Stimulated activated naive CD4-positive, alpha-beta T cell (primary cell): ENCODE measurements around the gene ASAP2.

Experiments
- DNase-seq, 6 experiments: peaks; one replicate each; lab custom pipeline; 2025; lab: John Stamatoyannopoulos, UW

Gene ASAP2

GRCh38 chr2:9275399-9275798 lies 68.8 kb downstream of the ASAP2 start:
- DNase-seq: no peak

GRCh38 chr2:9276074-9276473 lies 69.5 kb downstream of the ASAP2 start:
- DNase-seq: no peak

- DNase-seq: no peak
Measured at GRCh38 chr2:9276901-9277451, 70.4 kb downstream of the ASAP2 start.

GRCh38 chr2:9278439-9278838 lies 71.8 kb downstream of the ASAP2 start:
- DNase-seq: no peak

- DNase-seq: no peak
Measured at GRCh38 chr2:9279426-9279825, 72.8 kb downstream of the ASAP2 start.

GRCh38 chr2:9280224-9280623 lies 73.6 kb downstream of the ASAP2 start:
- no peak for DNase-seq

- no peak for DNase-seq
Measured at GRCh38 chr2:9281145-9281544, 74.5 kb downstream of the ASAP2 start.

GRCh38 chr2:9282128-9283112 lies 75.8 kb downstream of the ASAP2 start:
- DNase-seq: no peak

GRCh38 chr2:9284521-9285297 lies 78.1 kb downstream of the ASAP2 start:
- no peak for DNase-seq

- no peak for DNase-seq
Measured at GRCh38 chr2:9285385-9285920, 78.8 kb downstream of the ASAP2 start.

- no peak for DNase-seq
Measured at GRCh38 chr2:9285921-9286320, 79.3 kb downstream of the ASAP2 start.

- DNase-seq: no peak
Measured at GRCh38 chr2:9286554-9287399, 80.2 kb downstream of the ASAP2 start.

GRCh38 chr2:9287400-9288045 lies 80.9 kb downstream of the ASAP2 start:
- no peak for DNase-seq

- no peak for DNase-seq
Measured at GRCh38 chr2:9288233-9288632, 81.6 kb downstream of the ASAP2 start.

- no peak for DNase-seq
Measured at GRCh38 chr2:9288681-9289338, 82.2 kb downstream of the ASAP2 start.

GRCh38 chr2:9291331-9291730 lies 84.7 kb downstream of the ASAP2 start:
- no peak for DNase-seq

- DNase-seq: no peak
Measured at GRCh38 chr2:9291866-9292265, 85.3 kb downstream of the ASAP2 start.

- no peak for DNase-seq
Measured at GRCh38 chr2:9292426-9292825, 85.8 kb downstream of the ASAP2 start.

- no peak for DNase-seq
Measured at GRCh38 chr2:9294764-9295163, 88.2 kb downstream of the ASAP2 start.

GRCh38 chr2:9296559-9296958 lies 89.9 kb downstream of the ASAP2 start:
- no peak for DNase-seq
